ENCODE results near the gene ZBTB20.

The ZBTB20 gene

DNA sequence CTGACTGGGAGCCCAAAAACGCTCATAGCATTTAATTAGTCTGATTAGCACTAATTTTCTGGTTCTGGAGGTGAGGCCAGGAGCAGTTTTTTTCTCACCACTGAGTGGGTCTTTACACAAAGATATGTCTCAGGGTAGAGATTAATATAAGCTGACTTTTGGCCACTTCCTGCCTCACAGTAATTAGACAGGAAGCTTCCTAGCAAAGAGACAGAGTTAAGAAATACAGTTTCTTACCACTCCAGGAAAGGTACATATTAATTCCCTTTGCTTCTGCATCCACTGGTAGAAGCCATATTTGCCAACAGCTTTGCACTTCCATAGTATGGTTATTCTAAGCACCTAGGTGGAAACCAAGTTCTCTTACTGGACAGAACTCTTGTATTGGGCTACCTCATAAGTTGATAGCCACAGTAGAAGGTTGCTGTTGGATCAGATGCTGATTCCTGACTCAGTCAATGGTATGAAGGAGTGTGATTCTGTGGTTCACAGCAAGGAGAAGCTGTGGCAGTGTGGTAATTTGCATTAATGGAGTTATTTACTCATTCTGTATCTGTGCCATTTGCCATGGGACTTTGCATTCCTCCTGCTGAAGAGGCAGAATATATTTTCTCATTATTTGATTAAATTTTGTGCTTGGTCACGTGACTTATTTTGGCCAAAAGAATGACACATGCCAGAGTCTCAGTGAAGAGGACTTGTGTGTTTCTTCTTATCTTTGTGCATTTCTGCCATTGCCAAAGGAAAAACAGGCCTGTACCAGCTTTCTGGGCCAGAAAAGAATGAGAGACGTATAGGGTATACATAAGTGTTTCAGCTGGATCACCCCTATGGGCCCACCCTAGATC is 17.5 kb upstream of the ZBTB20 start:
- Histone ChIP-seq H3K9ac (ENCODE audit: low read length) (no peak overlapping the region), H3K4me3 (ENCODE audit: low read length) (no peak overlapping the region), H3K36me3 (replicated peaks; ENCODE audit: insufficient read depth, low read length) (no peaks in the 10 kb centered on the region), H3K9me3 (replicated peaks; ENCODE audit: insufficient read depth, low read length) (no peaks in the 10 kb centered on the region), H2AFZ (ENCODE audit: low read length) (no peak overlapping the region), H3K4me1 (ENCODE audit: low read length) (peaks cover 14% of the 10 kb centered on the region), H3K27me3 (replicated peaks; ENCODE audit: insufficient read depth, low read length) (no peaks in the 10 kb centered on the region), H3K9me2 (replicated peaks; ENCODE audit: insufficient read depth, low read length) (no peaks in the 10 kb centered on the region), H3F3A (ENCODE audit: insufficient read depth, low read length) (no peaks in the 10 kb centered on the region), H4K20me1 (ENCODE audit: insufficient read depth, low read length) (no peaks in the 10 kb centered on the region), H3K4me2 (ENCODE audit: low read depth, low read length) (no peak overlapping the region), H3K79me2 (ENCODE audit: low read length) (no peaks in the 10 kb centered on the region), H3K27ac (ENCODE audit: low read length) (no peak overlapping the region)
- no peak for TF ChIP-seq CTCF (IDR thresholded peaks at IDR 0.05; ENCODE audit: low read length)
- no peak for TF ChIP-seq EZH2phosphoT487 (IDR thresholded peaks at IDR 0.05; ENCODE audit: low read length)
- no peak for TF ChIP-seq EZH2 (optimal IDR thresholded peaks at IDR 0.05; ENCODE audit: low read depth, low read length)
- no peak for DNase-seq

DNA sequence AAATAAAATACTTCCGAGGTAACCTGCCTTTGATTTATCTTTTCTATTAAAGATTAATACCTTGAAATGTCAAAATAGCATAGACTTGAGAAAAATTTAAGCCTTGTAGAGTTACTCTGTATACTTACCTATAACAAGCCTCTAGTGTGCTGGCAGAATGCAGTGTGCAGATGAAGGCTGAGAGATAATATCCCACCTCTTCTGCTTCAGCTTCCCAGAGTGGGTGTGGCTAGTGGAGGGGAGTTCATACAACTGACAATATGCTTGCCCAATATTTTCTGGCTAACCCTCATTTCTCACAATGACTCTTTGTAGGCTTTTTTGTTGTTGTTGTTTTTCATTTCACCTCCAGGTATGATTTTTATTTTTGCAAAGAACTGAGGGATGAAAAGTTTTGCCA is 15.7 kb upstream of the ZBTB20 start:
- H3K27ac ChIP-seq (ENCODE audit: low read length) = no peak overlapping the region
- no peak overlapping the region for H3K4me2 ChIP-seq (ENCODE audit: low read depth, low read length)
- H4K20me1 ChIP-seq (ENCODE audit: insufficient read depth, low read length) = no peaks in the 10 kb centered on the region
- H3K9me3 ChIP-seq (replicated peaks; ENCODE audit: insufficient read depth, low read length) = no peaks in the 10 kb centered on the region
- H3K4me3 ChIP-seq (ENCODE audit: low read length) = no peak overlapping the region
- no peaks in the 10 kb centered on the region for H3K79me2 ChIP-seq (ENCODE audit: low read length)
- H2AFZ ChIP-seq (ENCODE audit: low read length) = no peak overlapping the region
- H3K9ac ChIP-seq (ENCODE audit: low read length) = no peak overlapping the region
- no peaks in the 10 kb centered on the region for H3K9me2 ChIP-seq (replicated peaks; ENCODE audit: insufficient read depth, low read length)
- TF ChIP-seq EZH2phosphoT487 (IDR thresholded peaks at IDR 0.05; ENCODE audit: low read length) = no peak
- no peak for TF ChIP-seq CTCF (IDR thresholded peaks at IDR 0.05; ENCODE audit: low read length)
- no peak for TF ChIP-seq EZH2 (optimal IDR thresholded peaks at IDR 0.05; ENCODE audit: low read depth, low read length)
- H3K36me3 ChIP-seq (replicated peaks; ENCODE audit: insufficient read depth, low read length) = no peaks in the 10 kb centered on the region
- H3K27me3 ChIP-seq (replicated peaks; ENCODE audit: insufficient read depth, low read length) = no peaks in the 10 kb centered on the region
- H3K4me1 ChIP-seq (ENCODE audit: low read length) = peaks cover 14% of the 10 kb centered on the region
- no peak for DNase-seq
- no peaks in the 10 kb centered on the region for H3F3A ChIP-seq (ENCODE audit: insufficient read depth, low read length)

DNA sequence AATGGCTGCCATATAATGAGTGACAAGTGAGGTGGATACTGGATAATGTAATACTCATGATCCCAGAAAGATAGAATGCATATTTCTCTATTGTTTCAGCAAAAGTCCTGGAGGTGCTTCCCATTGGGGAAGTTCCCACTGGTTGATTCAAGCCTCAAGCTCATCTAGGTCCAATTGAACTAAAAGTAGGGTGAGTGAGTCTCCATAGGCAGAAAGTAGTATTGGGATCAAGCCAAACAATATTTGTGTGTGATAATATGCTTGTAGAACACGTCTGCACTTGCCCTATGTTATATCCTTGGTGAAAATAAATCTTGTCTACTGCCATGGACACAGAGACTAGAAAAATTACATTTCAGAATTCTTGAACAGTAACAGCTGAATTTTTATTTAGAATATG is 14.8 kb upstream of the ZBTB20 start:
- Histone ChIP-seq H2AFZ (ENCODE audit: low read length) (no peak overlapping the region), H3K4me1 (ENCODE audit: low read length) (peaks cover 14% of the 10 kb centered on the region), H3K4me3 (ENCODE audit: low read length) (no peak overlapping the region), H3K79me2 (ENCODE audit: low read length) (no peaks in the 10 kb centered on the region), H3F3A (ENCODE audit: insufficient read depth, low read length) (no peaks in the 10 kb centered on the region), H3K9me2 (replicated peaks; ENCODE audit: insufficient read depth, low read length) (no peaks in the 10 kb centered on the region), H3K36me3 (replicated peaks; ENCODE audit: insufficient read depth, low read length) (no peaks in the 10 kb centered on the region), H3K27ac (ENCODE audit: low read length) (no peak overlapping the region), H3K4me2 (ENCODE audit: low read depth, low read length) (no peak overlapping the region), H4K20me1 (ENCODE audit: insufficient read depth, low read length) (no peaks in the 10 kb centered on the region), H3K9ac (ENCODE audit: low read length) (no peak overlapping the region), H3K9me3 (replicated peaks; ENCODE audit: insufficient read depth, low read length) (no peaks in the 10 kb centered on the region), H3K27me3 (replicated peaks; ENCODE audit: insufficient read depth, low read length) (no peaks in the 10 kb centered on the region)
- TF ChIP-seq CTCF (IDR thresholded peaks at IDR 0.05; ENCODE audit: low read length) = no peak
- TF ChIP-seq EZH2 (optimal IDR thresholded peaks at IDR 0.05; ENCODE audit: low read depth, low read length) = no peak
- TF ChIP-seq EZH2phosphoT487 (IDR thresholded peaks at IDR 0.05; ENCODE audit: low read length) = no peak
- DNase-seq = no peak

All from MM.1S (cell line).